Muscle of arm (tissue), 12 donors: ENCODE measurements around the gene ARHGEF12. TPM values are rescaled to one million over a fixed set of nuclear protein-coding genes. Genes with fewer than 3 reads are reported as not detected.
"Not testable (repeated sequence)": the region's sequence is repeated elsewhere in the genome, so short reads cannot be mapped to it uniquely, and the experiment has no call there.

ENCODE experiments used
- DNase-seq: peaks from one replicate; pipeline ENCODE4 v3.0.0-alpha.2; 2013
- polyA plus RNA-seq, 12 donors: library from polyadenylated mRNA; unstranded; fragments of 120-200 nt; gene quantifications; one replicate each; pipeline ENCODE4 v1.2.1, GENCODE V29; 2013; ENCODE audit not compliant: insufficient read length in 12 of 12

The ARHGEF12 gene
- polyA plus RNA-seq, 12 donors, result 31.8 to 59.6 (median 42.6) TPM; not detected in 1

DNA sequence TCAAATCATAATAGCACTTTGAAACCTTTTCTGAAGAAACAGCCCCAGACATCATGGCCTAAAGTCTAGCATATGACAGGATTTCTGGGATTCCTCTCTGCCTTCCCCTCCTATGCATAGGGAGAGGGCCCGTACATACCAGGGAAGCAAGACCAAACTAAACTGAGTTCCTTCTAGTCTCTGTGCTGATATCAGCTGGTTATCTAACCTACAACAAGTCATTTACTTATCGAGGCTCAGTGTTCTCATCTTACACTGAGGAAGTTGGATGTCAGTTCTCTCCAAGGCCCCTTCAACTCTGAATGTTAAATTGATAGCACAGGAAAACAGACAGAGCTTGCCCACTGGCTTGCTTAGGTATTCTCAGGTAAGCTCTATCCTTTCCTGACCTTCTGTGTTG, 158.4 kb downstream of the ARHGEF12 start:
- DNase-seq, result no peak

DNA sequence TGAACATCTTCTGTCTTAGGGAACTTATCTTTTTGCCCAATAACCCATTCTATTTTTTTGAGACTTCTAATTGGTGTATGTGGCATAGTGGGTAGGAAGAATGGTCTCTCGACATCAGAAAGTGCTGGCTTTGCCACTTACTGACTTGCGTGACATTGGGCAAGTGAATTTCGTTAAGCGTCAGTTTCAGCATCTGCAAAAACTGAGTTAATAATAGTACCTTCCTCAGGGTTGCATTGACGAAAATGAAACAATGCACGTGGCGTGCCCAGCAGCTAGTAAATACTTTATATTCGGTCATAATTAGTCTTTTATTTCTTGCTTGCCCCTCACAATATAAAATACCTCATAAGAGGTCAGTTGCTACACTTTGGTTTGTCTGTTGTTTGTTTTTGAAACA, 162.9 kb downstream of the ARHGEF12 start:
- DNase-seq, result no peak

DNA sequence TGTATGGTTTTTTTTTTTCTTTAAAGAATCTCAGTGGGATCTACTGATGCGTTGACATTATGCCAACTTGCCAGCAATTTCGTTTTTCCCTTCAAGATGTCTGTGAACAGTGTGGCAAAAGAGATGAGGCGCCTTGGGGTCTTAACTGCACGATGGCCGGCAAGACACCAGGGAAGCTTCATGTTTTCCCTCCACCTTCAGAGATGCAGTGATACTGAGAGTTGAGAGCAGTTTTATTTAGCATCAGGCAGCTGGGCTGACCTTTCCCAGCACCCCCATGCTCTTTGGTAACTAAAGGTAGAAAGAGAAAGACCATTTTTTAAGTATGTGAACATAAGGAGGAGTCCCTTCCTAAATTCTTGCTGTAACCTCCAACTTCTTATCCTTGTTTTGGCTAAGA, 163.6 kb downstream of the ARHGEF12 start:
- DNase-seq, result no peak

DNA sequence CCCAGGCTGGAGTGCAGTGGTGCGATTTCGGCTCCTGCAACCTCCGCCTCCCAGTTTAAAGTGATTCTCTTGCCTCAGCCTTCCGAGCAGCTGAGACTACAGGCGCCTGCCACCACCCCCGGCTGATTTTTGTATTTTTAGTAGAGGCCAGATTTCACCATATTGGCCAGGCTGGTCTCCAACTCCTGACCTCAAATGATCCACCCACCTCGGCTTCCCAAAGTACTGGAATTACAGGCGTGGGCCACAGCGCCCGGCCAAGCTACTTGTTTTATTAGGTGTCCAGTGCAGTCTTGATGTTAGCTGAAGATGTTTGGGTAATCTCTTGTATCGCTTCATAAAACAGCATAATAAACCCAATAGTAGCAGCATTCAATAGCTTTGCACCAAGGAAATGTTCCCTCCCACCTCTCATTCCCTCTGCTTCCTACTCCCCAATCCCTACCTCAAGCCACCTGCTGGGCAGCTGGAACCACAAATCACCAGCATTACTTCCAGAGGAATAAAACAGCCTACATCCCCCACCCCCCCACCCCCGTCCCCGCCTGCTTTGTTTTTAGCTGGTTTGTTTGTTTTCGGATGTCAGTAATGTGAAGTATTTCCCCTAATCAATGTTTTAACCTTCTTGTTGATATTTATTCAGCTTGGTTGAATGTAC, 164.3 kb downstream of the ARHGEF12 start:
- no peak for DNase-seq

DNA sequence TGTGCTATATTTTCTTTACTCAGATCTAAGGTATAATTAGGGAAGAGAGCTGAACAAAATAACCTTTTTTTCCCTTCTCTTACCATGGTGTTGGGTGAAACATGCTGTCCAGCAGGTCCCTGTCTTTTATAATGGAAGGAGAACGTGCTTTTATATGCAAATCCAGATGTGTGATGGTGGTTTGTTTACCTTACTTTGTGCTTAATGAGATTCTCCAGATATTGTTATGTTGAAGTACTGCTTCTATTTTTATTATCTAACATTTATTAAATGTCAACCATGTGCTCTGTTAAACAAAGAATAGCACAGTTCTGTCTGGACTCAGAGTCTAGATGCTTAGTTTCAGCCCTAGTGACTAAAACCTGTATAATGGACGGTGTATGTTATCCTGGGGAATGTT, 165.2 kb downstream of the ARHGEF12 start:
- no peak for DNase-seq

DNA sequence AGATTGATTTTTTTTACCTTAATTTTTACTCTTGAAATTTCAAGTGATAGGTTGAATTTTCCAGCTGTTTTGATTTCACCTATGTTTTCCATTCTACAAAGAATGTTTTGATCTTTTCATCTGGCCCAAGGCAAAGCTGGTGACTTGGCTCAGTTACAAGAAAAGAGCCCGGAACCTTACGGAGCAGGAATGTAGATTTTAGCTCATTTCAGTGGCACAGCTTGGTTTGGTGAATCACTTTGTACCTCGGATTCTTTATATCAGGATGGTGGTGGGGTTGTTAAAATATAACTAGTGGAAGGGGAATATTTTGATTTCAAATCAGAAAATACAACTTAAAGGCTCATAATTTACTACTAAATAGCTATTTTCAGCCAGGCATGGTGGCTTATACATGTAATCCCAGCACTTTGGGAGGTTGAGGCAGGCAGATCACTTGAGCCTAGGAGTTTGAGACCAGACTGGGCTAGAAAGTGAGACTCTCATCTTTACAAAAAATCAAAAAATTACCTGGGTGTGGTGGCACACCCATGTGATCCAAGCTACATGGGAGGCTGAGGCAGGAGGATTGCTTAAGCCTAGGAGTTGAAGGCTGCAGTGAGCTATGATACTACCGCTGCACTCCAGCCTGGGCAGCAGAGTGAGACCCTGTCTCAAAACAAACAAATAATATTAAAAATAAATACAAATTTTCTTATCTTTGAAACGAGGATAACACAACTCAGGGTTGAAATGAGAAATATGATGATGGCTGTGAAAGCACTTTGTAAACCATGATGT, 166.0 kb downstream of the ARHGEF12 start:
- DNase-seq, result no peak

DNA sequence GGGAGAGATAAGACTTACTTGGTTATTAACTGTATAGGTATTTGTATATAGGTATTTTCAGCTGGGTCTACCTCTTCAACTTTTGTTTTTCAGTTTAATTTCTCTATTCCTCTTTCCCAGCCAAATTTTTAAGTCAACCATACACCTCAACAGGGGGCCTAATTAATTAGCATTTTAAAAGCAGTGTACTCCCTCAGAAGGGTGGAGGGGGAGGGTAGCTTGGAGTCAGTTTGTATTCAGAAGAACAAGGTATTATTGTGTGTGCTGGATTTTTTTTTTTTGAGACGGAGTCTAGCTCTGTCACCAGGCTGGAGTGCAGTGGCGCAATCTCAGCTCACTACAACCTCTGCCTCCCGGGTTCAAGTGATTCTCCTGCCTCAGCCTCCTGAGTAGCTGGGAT, 167.3 kb downstream of the ARHGEF12 start:
- DNase-seq, result not testable (repeated sequence)

DNA sequence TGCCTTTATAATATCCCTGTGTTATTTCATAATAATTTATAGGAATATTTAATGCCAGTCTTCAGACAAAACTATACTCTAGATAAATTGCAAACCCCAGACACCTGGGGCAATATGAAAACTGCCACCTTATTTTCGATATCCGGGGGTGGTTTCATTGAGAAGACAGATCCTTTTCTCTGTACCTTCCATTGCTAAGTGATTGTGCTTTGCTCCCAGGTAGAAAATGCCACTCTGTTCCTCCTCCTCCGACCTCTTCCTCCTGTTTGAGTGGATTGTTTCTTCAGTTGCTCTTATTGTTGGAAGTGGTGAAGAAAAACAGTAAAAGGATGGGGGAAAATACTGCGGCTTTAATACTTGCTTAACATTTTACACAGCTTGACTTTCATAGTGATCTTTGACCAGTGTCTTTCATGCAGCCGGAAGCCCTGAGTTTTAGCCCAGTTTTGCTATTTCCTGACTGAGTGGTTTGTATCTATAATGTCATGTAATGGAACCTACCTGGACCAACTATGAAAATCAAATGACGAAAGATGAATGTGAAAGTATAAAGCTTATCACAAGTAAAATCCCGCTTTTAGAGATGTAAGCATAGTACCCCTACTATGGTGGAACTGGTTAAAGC, 169.7 kb downstream of the ARHGEF12 start:
- DNase-seq, result no peak

DNA sequence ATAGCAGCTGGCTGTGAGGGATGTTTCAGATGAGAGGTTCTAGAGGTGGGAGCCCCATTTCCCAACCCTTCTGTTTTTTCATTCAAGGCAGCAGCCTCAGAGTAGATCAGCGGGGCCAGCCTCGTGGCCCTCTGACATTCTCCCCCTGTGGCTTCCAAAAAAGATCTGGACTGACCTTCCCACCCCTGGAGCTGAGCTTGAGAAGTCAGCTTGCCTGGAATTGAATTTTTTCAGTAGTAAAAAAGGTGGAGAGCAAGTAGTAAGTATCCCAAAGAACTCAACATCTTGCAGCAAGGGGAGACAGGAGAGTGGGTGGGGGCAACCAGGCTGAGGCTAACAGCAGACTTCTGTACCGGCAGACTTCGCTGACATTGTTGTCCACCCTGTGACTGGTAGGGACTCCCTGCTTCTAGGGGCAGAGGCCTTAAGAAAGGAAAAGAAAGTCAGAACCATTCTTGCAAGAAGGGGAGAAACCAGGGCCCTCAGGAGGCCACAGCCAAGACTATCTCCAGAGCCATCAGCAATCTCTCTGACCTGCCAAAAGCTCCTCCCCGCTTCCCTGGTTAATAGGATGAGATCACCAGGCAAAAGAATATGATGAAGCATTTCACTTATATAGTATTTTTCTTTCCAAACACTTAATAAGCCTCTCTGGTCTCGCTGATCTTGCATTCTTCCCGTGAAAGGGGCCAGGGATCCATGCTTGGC, 173.3 kb downstream of the ARHGEF12 start:
- no peak for DNase-seq

DNA sequence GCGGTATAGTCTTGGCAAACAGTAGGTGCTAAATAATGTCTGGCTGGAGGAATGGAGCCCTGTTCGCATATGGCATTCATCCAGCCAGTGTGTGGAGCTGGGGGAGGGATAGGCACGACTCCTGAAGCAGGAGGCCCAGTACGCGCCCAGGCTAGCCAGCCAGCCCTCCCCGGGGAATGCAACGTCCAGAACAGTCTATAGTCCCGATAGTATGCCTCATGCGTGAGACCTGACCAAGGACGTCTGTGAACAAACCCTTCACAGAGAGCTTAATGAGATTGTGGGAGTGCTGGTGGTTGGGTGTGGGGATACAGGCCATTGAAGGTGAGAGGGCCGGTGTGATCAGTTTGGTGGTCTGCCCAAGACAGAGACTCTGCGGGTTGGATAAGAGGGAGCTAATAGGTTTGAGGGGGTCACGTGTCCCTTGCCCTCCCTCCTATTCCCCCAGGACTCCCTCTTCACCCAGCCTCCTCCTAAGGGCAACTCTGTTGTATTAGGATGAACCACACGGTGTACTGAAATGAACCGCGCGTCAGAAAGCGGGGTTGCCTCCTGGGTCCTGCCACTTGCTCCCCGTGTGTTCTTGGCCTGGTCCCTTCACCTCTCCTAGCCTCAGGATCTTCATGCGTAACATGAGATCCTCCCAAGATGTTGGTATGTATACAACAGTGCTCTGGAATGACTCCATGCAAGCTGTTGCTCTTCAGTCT, 174.3 kb downstream of the ARHGEF12 start:
- no peak for DNase-seq

DNA sequence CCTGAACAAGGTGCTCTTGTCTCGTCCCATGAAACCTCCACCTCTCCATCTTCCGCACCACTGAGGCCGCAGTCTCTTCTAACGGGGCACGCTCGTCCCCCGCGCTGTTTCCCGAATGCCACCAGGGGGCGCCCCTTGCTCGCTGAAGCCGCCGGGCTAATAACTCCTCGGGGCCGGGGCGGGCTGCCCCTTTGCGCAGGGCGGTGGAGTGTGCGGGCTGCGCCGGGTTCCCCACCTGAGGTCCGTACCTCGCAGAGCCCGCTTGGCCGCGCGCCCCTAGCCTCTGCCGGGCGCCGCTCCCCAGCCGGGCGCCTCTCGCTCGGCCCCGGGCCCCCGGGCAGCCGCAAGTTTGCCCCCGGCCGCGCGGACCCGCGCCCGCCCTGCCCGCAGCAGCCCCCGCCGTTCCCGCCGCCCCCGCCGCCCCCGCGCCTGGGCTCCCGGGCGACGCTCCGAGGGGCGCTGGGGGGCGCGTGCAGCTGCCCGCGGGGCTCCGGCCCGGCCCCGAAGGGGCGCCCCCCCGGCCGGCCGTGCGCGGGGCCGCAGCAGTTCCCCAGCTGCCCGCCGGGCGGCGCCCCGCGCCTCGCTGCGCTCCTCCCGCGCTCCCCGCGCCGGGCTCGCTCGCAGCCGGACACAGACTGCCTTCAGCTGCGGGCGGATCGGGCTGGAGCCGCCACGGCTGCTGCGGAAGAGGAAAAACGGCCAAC, 175.1 kb downstream of the ARHGEF12 start, which contains the start of gene GRIK4:
TSS of gene GRIK4 (plus strand) at position 633 of the 704 bp plus-strand sequence. CDS start 148,571 bp downstream, outside the sequence.
- peak; percentile 81 for DNase-seq

DNA sequence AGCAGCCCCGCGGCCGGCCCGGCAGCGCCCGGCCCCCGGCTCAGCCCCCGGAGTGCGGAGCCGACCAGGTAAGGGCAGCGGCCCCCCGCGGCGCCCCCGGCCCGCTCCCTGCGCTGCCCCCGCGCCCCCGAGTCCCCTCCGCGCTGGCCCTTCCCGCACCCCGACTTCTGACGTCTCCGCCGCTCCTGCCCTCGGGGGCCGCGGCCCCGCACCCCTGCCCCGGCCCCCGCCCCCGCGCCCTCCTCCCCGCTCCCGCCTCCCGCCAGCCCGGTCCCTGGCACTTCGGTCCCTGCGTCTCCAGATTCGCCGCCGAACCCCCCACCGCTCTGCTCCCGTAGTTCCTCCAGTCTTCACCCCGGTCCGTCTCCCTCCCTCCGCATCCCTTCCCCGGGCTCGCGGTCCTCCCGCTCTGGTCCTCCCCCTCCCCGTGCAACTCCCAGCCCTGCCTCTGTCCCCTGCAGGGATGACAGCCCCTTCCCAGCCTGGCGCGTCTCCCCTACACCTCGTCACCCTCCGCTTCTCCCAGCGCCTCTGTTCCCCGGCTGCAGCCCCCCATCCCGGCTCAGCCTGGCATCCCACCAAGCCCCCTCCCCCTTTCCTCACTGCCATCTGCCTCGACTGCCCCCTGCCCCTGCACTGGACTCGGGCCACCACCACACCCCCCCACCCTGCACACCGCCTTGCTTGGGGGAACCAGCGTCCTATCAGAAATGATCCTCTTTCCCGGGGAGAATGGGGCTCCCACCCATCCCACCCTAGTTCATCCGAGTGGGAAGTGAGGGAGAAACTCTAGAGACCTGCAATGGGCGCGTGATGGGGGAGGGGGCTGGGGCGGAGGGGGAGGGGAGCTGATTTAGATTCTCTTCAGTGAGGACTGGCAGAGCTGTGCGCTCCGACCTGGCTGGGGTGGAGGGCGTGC, 175.9 kb downstream of the ARHGEF12 start:
- DNase-seq, result no peak

DNA sequence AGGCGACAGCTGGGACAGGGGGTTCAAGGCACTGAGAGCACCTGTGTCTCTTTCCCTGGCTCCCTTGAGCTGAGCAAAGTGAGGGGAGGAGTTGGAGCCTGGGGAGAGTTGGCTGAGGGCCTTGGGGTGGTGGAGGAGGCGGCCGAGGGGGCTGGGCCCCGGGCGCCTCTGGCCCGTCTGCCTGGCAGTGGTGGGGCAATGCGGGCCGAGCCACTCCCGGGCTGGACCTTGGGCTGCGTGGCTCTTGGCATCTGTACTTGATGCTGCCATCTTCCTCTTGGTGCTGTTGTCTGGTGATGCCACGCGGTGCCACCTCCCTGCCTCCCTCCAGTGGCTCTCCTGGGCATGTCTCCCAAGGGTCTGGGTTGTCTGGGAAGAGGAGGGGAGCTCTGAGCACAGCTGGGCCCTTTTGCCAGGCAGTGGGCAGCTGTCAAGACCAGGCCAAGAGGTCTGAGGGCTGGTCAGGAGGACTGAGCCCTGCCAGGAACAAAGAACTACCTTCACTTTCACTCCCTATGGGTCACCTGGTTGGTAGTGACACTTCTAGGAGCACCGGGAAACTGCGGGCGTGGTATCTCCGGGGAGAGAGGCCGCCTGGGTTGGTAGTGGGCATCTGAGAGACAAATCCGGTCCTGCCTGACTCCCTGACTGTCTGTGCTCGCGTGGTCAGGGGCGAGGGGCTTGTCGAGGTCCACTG, 176.7 kb downstream of the ARHGEF12 start:
- DNase-seq, result no peak

DNA sequence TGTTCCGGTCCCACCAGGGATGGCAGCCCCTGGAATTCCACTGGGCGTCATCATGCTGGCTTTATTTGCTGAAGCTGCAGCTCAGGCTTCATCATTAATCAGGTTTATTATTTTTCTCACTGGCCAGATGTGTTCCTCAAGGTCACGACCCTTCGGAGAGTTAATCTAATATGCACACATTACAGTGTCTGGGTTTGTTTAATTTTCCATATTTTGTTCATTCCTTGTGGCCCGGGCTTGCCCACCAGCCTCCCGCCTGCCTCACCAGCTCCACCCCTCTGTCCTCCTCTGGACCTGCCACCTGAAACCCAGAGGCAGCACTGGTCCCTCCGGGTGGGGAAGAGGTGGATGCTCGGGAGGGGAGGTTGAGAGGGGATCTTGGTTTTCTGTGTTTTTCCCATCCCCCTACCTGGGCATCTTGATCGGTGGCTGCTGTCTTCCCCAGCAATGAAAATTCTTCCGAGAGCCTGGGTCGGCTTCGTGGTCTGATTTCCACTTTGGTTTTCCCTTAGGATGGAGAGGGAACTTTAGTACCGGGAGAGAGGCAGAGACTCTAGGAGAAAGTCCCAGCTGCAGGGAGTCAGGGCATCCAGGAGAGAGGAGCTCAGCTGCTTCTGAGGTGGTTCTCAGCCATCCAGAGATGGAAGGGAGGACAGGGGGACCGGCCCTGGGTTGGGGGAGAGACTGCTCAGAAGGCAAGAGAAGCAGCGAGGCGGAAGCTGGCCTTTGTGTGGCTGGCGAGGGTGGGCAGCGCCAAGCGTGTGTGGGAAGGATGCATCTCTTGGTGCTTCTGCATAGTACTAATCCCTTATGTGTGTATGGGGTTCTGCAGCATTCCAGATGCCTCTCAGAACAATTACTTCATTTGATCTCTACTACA, 177.5 kb downstream of the ARHGEF12 start:
- no peak for DNase-seq

DNA sequence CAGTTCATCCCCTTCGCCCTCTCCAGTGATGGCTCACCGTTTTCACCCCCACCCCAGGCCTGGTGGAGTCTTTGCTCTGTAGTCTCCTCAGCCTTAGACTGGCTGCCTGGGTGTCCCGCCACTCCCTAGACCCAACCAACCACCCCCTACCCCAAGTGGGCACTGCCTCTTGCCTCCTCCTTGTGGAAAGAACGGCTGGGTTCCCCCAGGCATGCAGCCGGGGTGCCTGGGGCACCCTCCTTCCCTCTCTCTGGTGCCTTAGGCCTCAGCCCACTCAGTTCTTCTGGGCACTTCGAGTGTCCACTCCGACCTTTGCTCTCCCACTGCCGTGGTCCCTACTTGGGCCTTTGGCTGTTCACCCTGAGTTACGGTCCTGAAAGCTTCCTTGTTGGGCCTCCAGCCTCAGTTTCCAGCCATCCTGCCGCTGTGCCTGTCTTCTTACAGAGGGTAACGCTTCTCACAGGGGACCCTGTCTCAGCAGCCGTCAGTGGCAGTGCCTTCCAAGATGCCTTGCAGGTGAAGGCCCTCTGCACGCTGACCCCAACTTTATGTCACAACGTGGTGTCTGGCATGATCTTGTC, 178.4 kb downstream of the ARHGEF12 start:
- DNase-seq, result no peak

DNA sequence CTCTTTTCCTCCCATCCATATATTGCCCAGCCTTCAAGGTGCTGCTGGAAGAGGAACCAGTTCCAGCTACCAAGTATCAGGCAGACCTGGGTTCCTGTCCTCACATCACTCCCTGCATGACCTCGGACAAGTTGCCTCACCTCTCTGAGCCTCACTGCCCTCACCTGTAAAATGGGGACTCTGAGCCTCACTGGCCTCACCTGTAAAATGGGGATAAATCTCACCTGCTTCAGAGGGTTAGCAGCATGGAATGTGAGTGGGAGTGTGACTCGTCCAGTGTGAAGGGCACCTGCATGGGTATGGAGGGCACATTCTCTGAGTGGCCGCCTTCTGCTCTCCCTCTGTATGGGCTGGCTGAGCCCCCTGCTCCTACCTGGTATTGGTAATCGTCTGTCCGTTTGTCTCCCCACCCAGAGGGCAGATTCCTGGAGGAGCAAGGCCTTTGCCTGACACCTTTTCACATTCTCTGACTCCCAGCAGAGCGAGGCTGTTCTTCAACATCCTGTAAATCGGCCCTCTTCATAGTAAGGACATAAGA, 179.0 kb downstream of the ARHGEF12 start:
- no peak for DNase-seq
